ENCODE results near the gene UBL4A. TPM values are rescaled to one million over a fixed set of nuclear protein-coding genes. Genes with fewer than 3 reads are reported as not detected.

Gene UBL4A
- total RNA-seq, 1 donor from 2014 or later: 35.0 TPM

DNA sequence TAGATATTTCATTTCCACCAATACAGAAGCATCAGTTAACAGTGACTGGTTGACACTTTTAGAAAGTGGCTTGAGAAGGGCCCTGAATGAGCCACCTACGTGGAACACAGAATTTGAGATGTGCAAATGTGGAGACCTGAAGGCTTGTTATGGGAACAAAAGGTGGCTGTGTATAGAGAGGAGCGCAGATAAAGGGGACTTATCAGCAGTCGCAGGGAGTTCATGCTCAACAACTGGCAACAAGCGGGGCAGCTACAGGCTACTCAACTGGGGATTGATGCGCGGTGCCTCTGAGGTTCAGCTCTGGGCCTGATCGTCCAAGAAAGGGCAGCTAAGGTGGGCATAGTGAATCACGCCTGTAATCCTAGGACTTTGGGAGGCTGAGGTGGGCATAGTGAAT, 33.0 kb upstream of the UBL4A start:
- Histone ChIP-seq H3K4me3 (ENCODE audit: low read length in 3 of 3) (no peak overlapping the region), H3K9me3 (ENCODE audit: control insufficient read depth in 3 of 3, low read length in 3 of 3) (no peaks in the 10 kb centered on the region), H3K27me3 (ENCODE audit: control insufficient read depth in 3 of 3, insufficient read depth in 3 of 3, low read length in 3 of 3) (no peaks in the 10 kb centered on the region), H3K27ac (ENCODE audit: low read depth, low read length) (no peak overlapping the region), H3K36me3 (ENCODE audit: control insufficient read depth in 3 of 3, insufficient read depth in 3 of 3, low read length in 3 of 3) (no peaks in the 10 kb centered on the region), H3K4me1 (ENCODE audit: control insufficient read depth in 3 of 3, insufficient read depth in 3 of 3, low read length in 3 of 3) (peaks cover 11 to 16% (median 13%) of the 10 kb centered on the region in 3 donors), H3K9ac (ENCODE audit: low read depth in 1 of 3, low read length in 3 of 3) (no peak overlapping the region)

DNA sequence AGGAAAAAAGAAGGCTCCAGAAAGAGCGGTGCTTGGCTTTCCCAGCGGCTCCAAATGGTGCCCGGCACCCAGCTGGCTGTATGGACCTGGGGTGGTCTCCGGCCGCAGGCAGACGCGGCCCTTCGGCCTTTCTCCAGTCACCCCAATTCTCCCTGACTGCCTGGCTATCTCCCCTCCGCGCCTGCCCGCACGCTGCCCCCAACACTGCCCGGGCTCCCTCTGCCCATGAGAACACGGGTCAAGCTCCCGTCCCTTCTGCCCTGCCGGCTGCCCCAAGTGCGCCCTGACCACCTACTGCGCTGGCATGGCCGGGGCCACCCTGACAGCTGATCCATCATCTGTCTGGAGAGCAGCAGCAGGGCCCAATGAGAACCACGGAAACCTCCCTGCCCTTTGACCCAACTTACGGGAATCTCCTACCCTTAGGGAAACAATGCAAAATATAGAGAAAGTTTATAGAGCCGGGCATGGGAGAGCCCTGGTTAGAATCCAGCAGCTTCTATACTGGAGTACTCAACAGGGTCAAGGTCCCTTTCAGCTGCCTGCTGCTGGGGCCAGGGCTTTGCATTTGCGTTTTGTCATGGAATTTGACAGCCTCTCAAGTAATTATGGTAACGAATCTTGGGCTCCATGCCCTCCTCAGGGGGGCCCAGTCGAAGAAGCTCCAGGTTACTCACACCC, 30.8 kb upstream of the UBL4A start:
- Histone ChIP-seq H3K36me3 (ENCODE audit: control insufficient read depth in 3 of 3, insufficient read depth in 3 of 3, low read length in 3 of 3) (no peaks in the 10 kb centered on the region), H3K4me1 (ENCODE audit: control insufficient read depth in 3 of 3, insufficient read depth in 3 of 3, low read length in 3 of 3) (peaks cover 11 to 16% (median 13%) of the 10 kb centered on the region in 3 donors), H3K9ac (ENCODE audit: low read depth in 1 of 3, low read length in 3 of 3) (peak overlapping the region in 2 of 3 donors; percentile 55 to 85), H3K27me3 (ENCODE audit: control insufficient read depth in 3 of 3, insufficient read depth in 3 of 3, low read length in 3 of 3) (no peaks in the 10 kb centered on the region), H3K4me3 (ENCODE audit: low read length in 3 of 3) (peak overlapping the region; percentile 76 to 80 (median 79)), H3K9me3 (ENCODE audit: control insufficient read depth in 3 of 3, low read length in 3 of 3) (no peaks in the 10 kb centered on the region), H3K27ac (ENCODE audit: low read depth, low read length) (peak overlapping the region; percentile 80)

DNA sequence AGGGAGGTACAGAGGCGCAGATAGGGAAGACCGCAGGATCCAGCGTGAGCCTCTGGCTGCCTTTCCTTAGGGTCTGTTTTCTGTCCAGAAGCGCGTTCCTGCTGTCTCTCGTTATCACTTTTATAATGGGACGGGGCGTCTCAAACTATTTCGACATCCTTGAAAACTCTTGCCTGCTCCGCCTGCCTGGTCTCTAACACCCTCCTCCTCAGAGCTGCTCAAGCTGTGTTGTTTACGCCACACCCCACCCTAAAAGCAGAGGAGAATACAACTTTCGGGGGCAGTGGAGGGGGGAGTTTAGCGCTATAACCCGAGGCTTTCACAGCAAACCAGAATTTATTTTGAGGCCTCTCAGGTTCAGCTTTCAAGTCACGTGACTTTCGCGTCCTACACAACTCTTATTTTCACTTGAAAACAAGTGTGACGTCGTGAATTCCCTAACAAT, 30.3 kb upstream of the UBL4A start:
- Histone ChIP-seq H3K36me3 (ENCODE audit: control insufficient read depth in 3 of 3, insufficient read depth in 3 of 3, low read length in 3 of 3) (no peaks in the 10 kb centered on the region), H3K4me3 (ENCODE audit: low read length in 3 of 3) (peak overlapping the region; percentile 76 to 80 (median 79)), H3K9ac (ENCODE audit: low read depth in 1 of 3, low read length in 3 of 3) (peak overlapping the region; percentile 55 to 86 (median 85)), H3K27ac (ENCODE audit: low read depth, low read length) (peak overlapping the region; percentile 80), H3K9me3 (ENCODE audit: control insufficient read depth in 3 of 3, low read length in 3 of 3) (no peaks in the 10 kb centered on the region), H3K4me1 (ENCODE audit: control insufficient read depth in 3 of 3, insufficient read depth in 3 of 3, low read length in 3 of 3) (peaks cover 11 to 16% (median 13%) of the 10 kb centered on the region in 3 donors), H3K27me3 (ENCODE audit: control insufficient read depth in 3 of 3, insufficient read depth in 3 of 3, low read length in 3 of 3) (no peaks in the 10 kb centered on the region)

DNA sequence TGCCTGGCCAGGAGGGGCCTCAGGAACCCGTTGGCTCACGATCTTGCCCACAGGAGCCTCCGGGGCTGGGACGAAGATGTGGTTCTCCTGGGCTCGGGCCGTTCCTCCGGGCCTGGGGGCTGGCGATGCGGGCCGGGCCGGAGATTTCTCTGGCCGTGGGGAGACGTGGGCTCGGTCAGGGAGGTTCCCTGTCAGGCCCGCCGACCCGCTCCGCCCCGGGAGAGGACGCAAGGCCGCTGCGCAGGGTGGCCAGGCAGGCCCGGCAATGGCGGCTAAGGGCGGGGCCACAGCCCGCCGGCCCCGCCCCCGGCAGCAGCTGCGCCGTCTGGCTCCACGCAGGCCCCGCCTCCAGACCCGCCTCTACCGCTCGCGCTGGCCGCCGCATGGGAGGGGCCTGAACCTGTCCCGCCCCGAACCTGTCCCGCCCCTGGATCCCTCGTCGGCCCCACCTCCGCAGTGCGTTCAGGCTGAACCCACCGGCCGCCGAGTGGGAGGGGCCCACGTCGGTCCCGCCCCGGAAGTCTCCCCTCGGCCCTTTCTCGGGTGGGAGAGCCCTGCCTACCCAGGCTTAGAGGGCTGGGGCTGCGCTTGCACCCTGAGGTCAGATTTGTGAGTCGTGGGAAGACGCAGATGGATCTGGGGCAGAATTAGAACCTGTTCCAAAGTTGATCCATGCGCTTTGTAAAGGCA, 29.7 kb upstream of the UBL4A start, which contains the start of gene FAM3A:
TSS of gene FAM3A (minus strand) at position 267 of the 690 bp plus-strand sequence. CDS start 460 bp downstream, outside the sequence.
- H3K27me3 ChIP-seq (ENCODE audit: control insufficient read depth in 3 of 3, insufficient read depth in 3 of 3, low read length in 3 of 3): no peaks in the 10 kb centered on the region
- H3K9ac ChIP-seq (ENCODE audit: low read depth in 1 of 3, low read length in 3 of 3): peak within 1 kb of the TSS; percentile 86 to 88 (median 87)
- peak within 1 kb of the TSS; percentile 79 to 82 (median 79) for H3K4me3 ChIP-seq (ENCODE audit: low read length in 3 of 3)
- H3K9me3 ChIP-seq (ENCODE audit: control insufficient read depth in 3 of 3, low read length in 3 of 3): no peaks in the 10 kb centered on the region
- H3K4me1 ChIP-seq (ENCODE audit: control insufficient read depth in 3 of 3, insufficient read depth in 3 of 3, low read length in 3 of 3): peaks cover 11 to 16% (median 13%) of the 10 kb centered on the region in 3 donors
- H3K36me3 ChIP-seq (ENCODE audit: control insufficient read depth in 3 of 3, insufficient read depth in 3 of 3, low read length in 3 of 3): no peaks in the 10 kb centered on the region
- H3K27ac ChIP-seq (ENCODE audit: low read depth, low read length): peak within 1 kb of the TSS; percentile 91

DNA sequence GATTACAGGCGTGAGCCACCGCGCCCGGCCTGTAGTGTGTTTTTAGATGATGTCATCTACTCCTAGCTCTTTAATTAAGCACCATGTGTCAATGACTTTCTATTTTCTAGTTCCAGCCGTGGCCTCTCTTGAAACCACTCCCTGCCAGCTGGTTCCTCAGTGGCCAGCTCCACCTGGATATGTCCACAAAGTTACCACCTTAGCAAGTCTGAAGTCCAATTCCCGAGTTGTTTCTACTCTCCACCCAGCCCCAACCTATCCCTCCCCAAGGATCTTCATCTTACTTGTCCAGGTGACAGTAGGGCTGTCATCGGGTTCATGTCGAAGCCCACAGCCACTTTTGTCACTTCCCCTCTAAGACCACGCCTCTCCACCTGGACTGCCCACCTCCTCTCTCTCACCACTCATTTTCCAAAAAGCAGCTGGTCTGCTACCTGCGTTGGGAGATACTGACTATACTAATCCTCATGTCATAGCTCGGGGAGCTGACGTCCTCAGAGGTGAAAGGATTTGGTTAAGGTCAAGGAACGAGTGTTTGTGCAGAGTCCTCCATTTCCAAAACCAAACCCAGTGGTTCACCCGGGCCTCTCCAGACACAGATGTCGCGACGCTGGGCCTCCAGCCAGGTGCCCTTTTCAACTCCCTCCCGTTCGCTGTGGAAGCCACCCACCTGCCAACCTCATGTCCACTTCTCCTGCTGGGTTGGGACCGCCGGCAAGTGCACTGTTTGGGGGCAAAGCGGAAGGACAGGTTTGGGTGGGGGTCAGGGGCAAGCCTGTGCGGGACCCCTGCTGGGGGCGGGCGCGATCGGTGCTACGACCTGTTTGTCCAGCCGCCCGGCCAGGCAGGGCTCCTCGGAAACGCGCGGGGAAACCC, 28.9 kb upstream of the UBL4A start:
- H3K36me3 ChIP-seq (ENCODE audit: control insufficient read depth in 3 of 3, insufficient read depth in 3 of 3, low read length in 3 of 3): no peaks in the 10 kb centered on the region
- H3K27me3 ChIP-seq (ENCODE audit: control insufficient read depth in 3 of 3, insufficient read depth in 3 of 3, low read length in 3 of 3): no peaks in the 10 kb centered on the region
- peak overlapping the region; percentile 91 for H3K27ac ChIP-seq (ENCODE audit: low read depth, low read length)
- peaks cover 11 to 16% (median 13%) of the 10 kb centered on the region in 3 donors for H3K4me1 ChIP-seq (ENCODE audit: control insufficient read depth in 3 of 3, insufficient read depth in 3 of 3, low read length in 3 of 3)
- H3K4me3 ChIP-seq (ENCODE audit: low read length in 3 of 3): peak overlapping the region; percentile 78 to 82 (median 79)
- peak overlapping the region; percentile 84 to 88 (median 87) for H3K9ac ChIP-seq (ENCODE audit: low read depth in 1 of 3, low read length in 3 of 3)
- no peaks in the 10 kb centered on the region for H3K9me3 ChIP-seq (ENCODE audit: control insufficient read depth in 3 of 3, low read length in 3 of 3)

DNA sequence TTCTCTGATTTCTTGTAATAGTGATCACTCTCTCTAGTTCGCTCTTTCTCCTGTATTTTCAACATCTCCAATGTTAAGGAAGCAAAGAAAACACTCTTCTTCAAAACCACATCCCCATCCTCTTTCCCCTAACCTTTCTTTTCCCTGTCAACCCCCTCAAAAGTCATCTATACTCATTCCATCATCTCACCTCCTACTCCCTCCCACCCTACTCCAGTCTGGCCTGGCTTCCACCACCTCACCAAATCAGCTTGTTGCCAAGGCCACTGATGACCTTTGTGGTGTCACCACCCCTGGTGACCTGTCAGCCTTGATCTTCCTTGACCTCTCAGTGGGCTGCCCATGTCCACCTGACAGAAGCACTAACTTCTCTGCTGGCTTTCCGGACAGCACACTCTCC, 27.3 kb upstream of the UBL4A start:
- Histone ChIP-seq H3K9me3 (ENCODE audit: control insufficient read depth in 3 of 3, low read length in 3 of 3) (no peaks in the 10 kb centered on the region), H3K4me1 (ENCODE audit: control insufficient read depth in 3 of 3, insufficient read depth in 3 of 3, low read length in 3 of 3) (peaks cover 11 to 16% (median 13%) of the 10 kb centered on the region in 3 donors), H3K4me3 (ENCODE audit: low read length in 3 of 3) (no peak overlapping the region), H3K9ac (ENCODE audit: low read depth in 1 of 3, low read length in 3 of 3) (no peak overlapping the region), H3K36me3 (ENCODE audit: control insufficient read depth in 3 of 3, insufficient read depth in 3 of 3, low read length in 3 of 3) (peaks cover 2 to 6% (median 4%) of the 10 kb centered on the region in 3 donors), H3K27me3 (ENCODE audit: control insufficient read depth in 3 of 3, insufficient read depth in 3 of 3, low read length in 3 of 3) (no peaks in the 10 kb centered on the region), H3K27ac (ENCODE audit: low read depth, low read length) (no peak overlapping the region)

DNA sequence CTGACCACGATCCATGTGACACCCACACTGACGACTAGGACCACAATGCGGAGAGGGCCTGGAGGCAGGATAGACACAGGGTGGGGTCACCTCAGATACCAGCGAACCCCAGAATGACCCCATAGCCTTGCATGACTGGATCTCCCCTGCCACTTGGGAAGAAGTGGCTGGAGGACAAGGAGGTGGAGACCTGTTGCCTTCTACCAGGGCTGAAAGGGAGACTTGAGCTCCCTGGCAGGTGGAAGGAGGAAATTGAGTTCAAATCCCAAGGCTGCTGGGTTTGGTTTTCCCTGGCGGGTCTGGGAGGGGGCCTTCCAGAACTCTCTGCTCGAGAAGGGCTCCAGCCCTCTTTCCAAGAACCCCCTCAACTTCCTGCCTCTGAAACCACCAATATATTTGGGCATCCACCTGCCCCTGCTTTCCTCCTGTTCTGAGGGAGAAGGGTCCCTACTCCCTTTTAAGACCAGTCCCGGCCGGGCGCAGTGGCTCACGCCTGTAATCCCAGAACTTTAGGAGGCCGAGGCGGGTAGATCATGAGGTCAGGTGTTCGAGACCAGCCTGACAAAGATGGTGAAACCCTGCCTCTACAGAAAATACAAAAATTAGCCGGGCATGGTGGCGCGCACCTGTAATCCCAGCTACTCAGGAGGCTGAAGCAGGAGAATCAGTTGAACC, 26.6 kb upstream of the UBL4A start:
- no peak overlapping the region for H3K4me3 ChIP-seq (ENCODE audit: low read length in 3 of 3)
- H3K9me3 ChIP-seq (ENCODE audit: control insufficient read depth in 3 of 3, low read length in 3 of 3): no peaks in the 10 kb centered on the region
- H3K9ac ChIP-seq (ENCODE audit: low read depth in 1 of 3, low read length in 3 of 3): no peak overlapping the region
- no peaks in the 10 kb centered on the region for H3K27me3 ChIP-seq (ENCODE audit: control insufficient read depth in 3 of 3, insufficient read depth in 3 of 3, low read length in 3 of 3)
- peaks cover 4 to 9% (median 8%) of the 10 kb centered on the region in 3 donors for H3K36me3 ChIP-seq (ENCODE audit: control insufficient read depth in 3 of 3, insufficient read depth in 3 of 3, low read length in 3 of 3)
- H3K27ac ChIP-seq (ENCODE audit: low read depth, low read length): no peak overlapping the region
- peaks cover 11 to 16% (median 13%) of the 10 kb centered on the region in 3 donors for H3K4me1 ChIP-seq (ENCODE audit: control insufficient read depth in 3 of 3, insufficient read depth in 3 of 3, low read length in 3 of 3)

DNA sequence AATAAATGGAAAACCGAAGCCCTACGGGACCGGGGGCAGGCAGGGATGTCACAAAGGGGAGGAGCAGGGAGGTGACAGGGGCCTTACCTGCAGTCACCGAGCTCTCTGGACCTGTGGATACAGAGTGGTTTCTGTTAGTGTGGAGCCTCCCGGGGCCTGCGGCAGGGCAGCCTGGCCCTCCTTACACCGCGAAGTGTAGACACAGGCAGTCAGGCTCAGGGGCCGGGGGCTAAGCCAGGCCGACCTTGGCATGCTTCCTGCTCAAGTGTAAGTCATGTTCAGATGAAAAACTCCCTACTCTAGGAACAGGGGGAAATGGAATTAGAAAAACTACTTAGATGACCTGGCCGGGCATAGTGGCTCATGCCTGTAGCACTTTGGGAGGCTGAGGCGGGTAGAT, 25.3 kb upstream of the UBL4A start:
- no peak overlapping the region for H3K27ac ChIP-seq (ENCODE audit: low read depth, low read length)
- H3K36me3 ChIP-seq (ENCODE audit: control insufficient read depth in 3 of 3, insufficient read depth in 3 of 3, low read length in 3 of 3): peaks cover 6 to 11% (median 11%) of the 10 kb centered on the region in 3 donors
- H3K9me3 ChIP-seq (ENCODE audit: control insufficient read depth in 3 of 3, low read length in 3 of 3): no peaks in the 10 kb centered on the region
- H3K27me3 ChIP-seq (ENCODE audit: control insufficient read depth in 3 of 3, insufficient read depth in 3 of 3, low read length in 3 of 3): no peaks in the 10 kb centered on the region
- H3K4me3 ChIP-seq (ENCODE audit: low read length in 3 of 3): no peak overlapping the region
- peaks cover 6 to 7% (median 6%) of the 10 kb centered on the region in 3 donors for H3K4me1 ChIP-seq (ENCODE audit: control insufficient read depth in 3 of 3, insufficient read depth in 3 of 3, low read length in 3 of 3)
- H3K9ac ChIP-seq (ENCODE audit: low read depth in 1 of 3, low read length in 3 of 3): no peak overlapping the region

DNA sequence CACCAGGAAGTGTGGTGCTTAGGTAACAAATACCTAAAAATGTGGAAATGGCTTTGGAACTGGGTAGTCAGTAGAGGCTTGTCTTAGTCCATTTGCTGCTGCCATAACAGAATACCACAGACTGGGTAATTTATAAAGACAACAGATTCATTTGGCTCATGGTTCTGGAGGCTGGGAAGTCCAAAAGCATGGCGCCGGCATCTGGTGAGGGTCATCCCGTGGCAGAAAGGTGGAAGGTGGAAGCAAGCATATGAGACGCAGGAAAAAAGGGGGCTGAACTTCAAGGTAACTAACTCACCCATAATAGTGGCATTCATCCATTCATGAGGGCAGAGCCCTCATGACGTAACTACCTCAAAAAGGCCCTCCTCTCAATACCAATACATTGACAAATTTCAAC, 23.0 kb upstream of the UBL4A start:
- H3K9me3 ChIP-seq (ENCODE audit: control insufficient read depth in 3 of 3, low read length in 3 of 3): no peaks in the 10 kb centered on the region
- no peak overlapping the region for H3K27ac ChIP-seq (ENCODE audit: low read depth, low read length)
- peaks cover 12 to 19% (median 19%) of the 10 kb centered on the region in 3 donors for H3K36me3 ChIP-seq (ENCODE audit: control insufficient read depth in 3 of 3, insufficient read depth in 3 of 3, low read length in 3 of 3)
- H3K9ac ChIP-seq (ENCODE audit: low read depth in 1 of 3, low read length in 3 of 3): no peak overlapping the region
- no peaks in the 10 kb centered on the region for H3K4me1 ChIP-seq (ENCODE audit: control insufficient read depth in 3 of 3, insufficient read depth in 3 of 3, low read length in 3 of 3)
- no peaks in the 10 kb centered on the region for H3K27me3 ChIP-seq (ENCODE audit: control insufficient read depth in 3 of 3, insufficient read depth in 3 of 3, low read length in 3 of 3)
- H3K4me3 ChIP-seq (ENCODE audit: low read length in 3 of 3): no peak overlapping the region

All from skeletal muscle tissue (tissue), 4 donors.